ENCODE results near the gene FRK.

Gene FRK

DNA sequence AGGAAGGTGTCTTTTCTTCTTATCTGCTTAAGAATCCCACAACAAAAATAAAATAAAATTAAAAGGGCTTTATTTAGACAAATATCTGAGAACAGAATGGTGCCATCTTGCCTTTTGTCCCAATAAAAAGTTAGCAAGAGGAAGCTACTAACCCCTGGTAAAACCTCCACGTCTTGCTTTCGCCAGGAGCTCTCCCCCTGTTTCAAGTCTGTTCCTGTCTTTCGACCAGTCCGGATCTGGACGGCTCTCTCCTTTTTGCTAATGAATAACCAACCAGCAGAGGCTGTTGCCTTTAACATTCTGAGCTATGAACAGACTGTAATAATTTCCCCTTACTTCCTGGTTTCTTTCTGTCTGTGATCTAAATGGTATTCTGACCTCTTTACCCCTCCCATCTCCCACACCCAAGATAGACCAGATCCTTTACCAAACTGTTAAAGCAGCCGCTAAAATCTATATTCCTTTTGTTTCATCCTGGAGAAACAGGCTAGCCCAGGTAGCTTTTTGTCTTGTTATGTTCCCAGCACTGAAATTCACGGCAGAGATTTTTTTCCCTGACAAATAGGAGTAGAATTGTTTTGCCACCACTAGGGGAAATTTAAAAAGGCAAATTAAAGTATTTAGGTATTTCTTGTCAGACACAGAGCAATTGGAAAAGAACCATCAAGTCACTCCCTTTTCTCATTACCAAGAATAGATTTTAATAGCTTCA lies at the start of gene FRK:
TSS of gene FRK (minus strand) at position 320 of the 712 bp plus-strand sequence. CDS start 580 bp downstream, outside the sequence.
- Histone ChIP-seq H3K4me3 (ENCODE audit: low read depth, low read length) (no peak within 1 kb of the TSS), H3K4me1 (ENCODE audit: control insufficient read depth, insufficient read depth, low read length) (peaks cover 8% of the 10 kb centered on the region; the same call in 1 of the 2 replicates), H3K27me3 (ENCODE audit: control insufficient read depth, insufficient read depth, low read length) (no peaks in the 10 kb centered on the region), H3K9ac (ENCODE audit: low read depth, low read length) (no peak within 1 kb of the TSS), H3K36me3 (ENCODE audit: control insufficient read depth, insufficient read depth, low read length) (no peaks in the 10 kb centered on the region), H3K27ac (ENCODE audit: low read depth, low read length) (no peak within 1 kb of the TSS), H3K9me3 (ENCODE audit: control insufficient read depth, insufficient read depth, low read length) (no peaks in the 10 kb centered on the region)

DNA sequence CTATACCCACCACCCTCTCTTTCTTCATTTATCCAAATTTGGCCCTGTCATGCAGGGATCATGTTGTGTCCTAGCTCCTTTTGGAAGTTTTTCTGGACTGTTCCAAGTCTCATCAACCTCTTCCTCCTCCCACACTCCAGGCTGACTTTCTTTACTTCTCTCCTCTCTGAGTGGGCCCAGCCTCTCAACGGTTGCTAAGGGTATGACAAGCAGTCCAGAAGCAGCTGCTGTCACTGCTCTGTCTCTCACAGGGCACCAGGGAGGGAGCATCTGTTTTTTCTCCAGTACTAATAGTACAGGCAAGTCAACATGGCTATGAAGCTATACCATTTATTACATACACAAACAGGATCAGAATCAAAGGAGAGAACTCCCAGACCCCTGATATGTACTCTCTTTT lies 48.1 kb upstream of the FRK start:
- Histone ChIP-seq H3K4me1 (ENCODE audit: control insufficient read depth, insufficient read depth, low read length) (peaks cover 55% of the 10 kb centered on the region), H3K36me3 (ENCODE audit: control insufficient read depth, insufficient read depth, low read length) (peaks cover 54% of the 10 kb centered on the region)

DNA sequence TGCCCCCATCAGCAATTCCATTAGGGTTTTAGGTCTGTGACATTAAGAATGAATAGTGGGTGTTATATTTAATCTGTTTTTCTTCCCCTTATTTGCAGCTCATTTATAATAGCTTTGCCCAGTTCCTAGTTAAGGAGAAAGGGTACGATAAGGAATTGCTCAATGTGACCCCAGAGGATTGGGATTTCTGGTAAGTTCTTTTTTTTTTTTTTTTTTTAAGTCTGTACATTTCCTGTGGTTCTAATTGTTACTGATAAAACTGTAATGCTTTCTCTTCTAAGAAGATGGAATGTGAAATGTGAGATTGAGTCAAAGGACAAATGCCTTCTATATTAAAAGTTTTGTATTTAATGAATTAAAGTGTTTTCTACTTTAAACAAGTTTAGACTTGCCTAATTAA lies 45.5 kb upstream of the FRK start:
- Histone ChIP-seq H3K9me3 (ENCODE audit: control insufficient read depth, insufficient read depth, low read length) (no peaks in the 10 kb centered on the region), H3K27ac (ENCODE audit: low read depth, low read length) (peak overlapping the region; percentile 95), H3K9ac (ENCODE audit: low read depth, low read length) (0 out of 2 replicates have a peak overlapping the region, but pooled peaks have one; percentile 4), H3K4me3 (ENCODE audit: low read depth, low read length) (0 out of 2 replicates have a peak overlapping the region, but pooled peaks have one; percentile 42), H3K36me3 (ENCODE audit: control insufficient read depth, insufficient read depth, low read length) (peaks cover 40% of the 10 kb centered on the region), H3K27me3 (ENCODE audit: control insufficient read depth, insufficient read depth, low read length) (no peaks in the 10 kb centered on the region), H3K4me1 (ENCODE audit: control insufficient read depth, insufficient read depth, low read length) (peaks cover 67% of the 10 kb centered on the region)

More for the DNA sequence above, 48.1 kb upstream of the FRK start:
- H3K27me3 ChIP-seq (ENCODE audit: control insufficient read depth, insufficient read depth, low read length), result no peaks in the 10 kb centered on the region
- no peak overlapping the region for H3K27ac ChIP-seq (ENCODE audit: low read depth, low read length)
- no peak overlapping the region for H3K9ac ChIP-seq (ENCODE audit: low read depth, low read length)
- no peak overlapping the region for H3K4me3 ChIP-seq (ENCODE audit: low read depth, low read length)
- no peaks in the 10 kb centered on the region for H3K9me3 ChIP-seq (ENCODE audit: control insufficient read depth, insufficient read depth, low read length)

GRCh38 chr6:116105247-116105646 lies 44.6 kb upstream of the FRK start:
- Histone ChIP-seq H3K27ac (ENCODE audit: low read depth, low read length) (no peak overlapping the region), H3K36me3 (ENCODE audit: control insufficient read depth, insufficient read depth, low read length) (peaks cover 31% of the 10 kb centered on the region), H3K9ac (ENCODE audit: low read depth, low read length) (no peak overlapping the region), H3K9me3 (ENCODE audit: control insufficient read depth, insufficient read depth, low read length) (no peaks in the 10 kb centered on the region), H3K4me3 (ENCODE audit: low read depth, low read length) (no peak overlapping the region), H3K4me1 (ENCODE audit: control insufficient read depth, insufficient read depth, low read length) (peaks cover 64% of the 10 kb centered on the region), H3K27me3 (ENCODE audit: control insufficient read depth, insufficient read depth, low read length) (no peaks in the 10 kb centered on the region)

GRCh38 chr6:116104636-116105035 lies 43.9 kb upstream of the FRK start:
- Histone ChIP-seq H3K9me3 (ENCODE audit: control insufficient read depth, insufficient read depth, low read length) (no peaks in the 10 kb centered on the region), H3K4me3 (ENCODE audit: low read depth, low read length) (no peak overlapping the region), H3K27ac (ENCODE audit: low read depth, low read length) (no peak overlapping the region), H3K36me3 (ENCODE audit: control insufficient read depth, insufficient read depth, low read length) (peaks cover 25% of the 10 kb centered on the region), H3K4me1 (ENCODE audit: control insufficient read depth, insufficient read depth, low read length) (peaks cover 64% of the 10 kb centered on the region), H3K9ac (ENCODE audit: low read depth, low read length) (no peak overlapping the region), H3K27me3 (ENCODE audit: control insufficient read depth, insufficient read depth, low read length) (0 out of 2 replicates have a peak, but pooled peaks cover 2% of the 10 kb centered on the region)

DNA sequence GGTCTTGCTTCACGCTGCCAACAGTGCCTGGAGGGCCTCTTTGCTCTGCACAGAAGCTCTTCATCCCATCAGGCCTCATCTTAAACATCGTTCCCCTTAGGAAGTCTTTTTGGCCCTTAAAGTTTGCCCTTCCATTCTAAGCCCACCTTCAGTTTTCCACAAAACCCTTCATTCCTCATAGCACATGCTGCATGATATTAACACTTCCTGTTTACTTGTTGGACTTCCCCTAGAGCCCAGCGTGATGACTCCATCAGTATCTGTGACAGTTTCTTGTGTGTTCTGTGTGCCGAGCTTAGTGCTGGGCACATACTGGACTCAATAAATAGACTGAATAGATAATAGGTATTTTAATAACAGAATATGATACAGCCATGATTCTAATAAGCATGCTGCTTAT lies 42.2 kb upstream of the FRK start:
- Histone ChIP-seq H3K27ac (ENCODE audit: low read depth, low read length) (no peak overlapping the region), H3K4me3 (ENCODE audit: low read depth, low read length) (no peak overlapping the region), H3K9me3 (ENCODE audit: control insufficient read depth, insufficient read depth, low read length) (no peaks in the 10 kb centered on the region), H3K9ac (ENCODE audit: low read depth, low read length) (no peak overlapping the region), H3K4me1 (ENCODE audit: control insufficient read depth, insufficient read depth, low read length) (peaks cover 53% of the 10 kb centered on the region), H3K36me3 (ENCODE audit: control insufficient read depth, insufficient read depth, low read length) (0 out of 2 replicates have a peak, but pooled peaks cover 9% of the 10 kb centered on the region), H3K27me3 (ENCODE audit: control insufficient read depth, insufficient read depth, low read length) (0 out of 2 replicates have a peak, but pooled peaks cover 3% of the 10 kb centered on the region)

DNA sequence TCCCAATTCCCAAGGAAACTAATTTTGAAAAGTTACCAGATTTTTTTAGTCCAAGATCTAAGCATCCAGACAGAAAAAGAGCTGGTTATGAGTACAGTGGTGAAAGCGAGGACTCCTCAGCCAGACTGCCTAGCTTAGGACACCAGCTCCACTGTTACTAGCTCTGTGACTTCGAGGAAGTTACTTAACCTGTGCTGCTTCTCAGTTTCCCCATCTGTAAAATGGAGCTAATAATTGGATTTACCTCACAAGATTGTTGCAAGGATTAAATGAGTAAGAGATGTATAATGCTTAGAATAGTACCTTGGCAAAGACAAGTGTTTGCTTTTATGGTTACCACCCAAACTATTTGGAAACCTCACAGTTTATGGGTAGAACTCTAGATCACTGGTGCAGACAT lies 41.1 kb upstream of the FRK start:
- H3K27ac ChIP-seq (ENCODE audit: low read depth, low read length), result peak overlapping the region; percentile 97
- peaks cover 45% of the 10 kb centered on the region for H3K4me1 ChIP-seq (ENCODE audit: control insufficient read depth, insufficient read depth, low read length)
- 0 out of 2 replicates have a peak, but pooled peaks cover 3% of the 10 kb centered on the region for H3K27me3 ChIP-seq (ENCODE audit: control insufficient read depth, insufficient read depth, low read length)

DNA sequence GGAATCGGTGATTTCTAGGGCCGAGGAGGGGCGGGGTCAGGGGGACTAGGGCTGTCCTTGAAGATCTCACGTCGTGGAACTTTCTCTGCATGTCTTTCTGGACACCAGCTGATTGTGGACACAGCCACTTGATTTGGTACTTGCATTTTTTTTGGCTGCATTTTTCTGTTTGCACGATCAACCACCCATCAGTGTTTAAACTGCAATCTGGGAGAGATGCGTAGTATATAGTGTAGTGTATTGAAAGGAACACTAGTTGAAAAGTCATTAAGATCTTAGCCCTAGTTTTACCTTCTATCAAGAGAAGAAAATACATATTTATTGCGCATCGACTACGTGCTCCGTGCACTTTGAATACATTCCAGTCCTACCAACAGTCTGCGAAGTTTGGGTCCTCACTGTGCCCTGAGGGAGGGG lies 40.6 kb upstream of the FRK start:
- Histone ChIP-seq H3K9ac (ENCODE audit: low read depth, low read length) (peak overlapping the region; percentile 94), H3K27ac (ENCODE audit: low read depth, low read length) (peak overlapping the region; percentile 97), H3K27me3 (ENCODE audit: control insufficient read depth, insufficient read depth, low read length) (0 out of 2 replicates have a peak, but pooled peaks cover 3% of the 10 kb centered on the region), H3K36me3 (ENCODE audit: control insufficient read depth, insufficient read depth, low read length) (0 out of 2 replicates have a peak, but pooled peaks cover 9% of the 10 kb centered on the region), H3K9me3 (ENCODE audit: control insufficient read depth, insufficient read depth, low read length) (peaks cover 5% of the 10 kb centered on the region; the same call in 1 of the 2 replicates), H3K4me1 (ENCODE audit: control insufficient read depth, insufficient read depth, low read length) (peaks cover 41% of the 10 kb centered on the region), H3K4me3 (ENCODE audit: low read depth, low read length) (peak overlapping the region; percentile 79)

More for the DNA sequence above, 41.1 kb upstream of the FRK start:
- H3K36me3 ChIP-seq (ENCODE audit: control insufficient read depth, insufficient read depth, low read length), result 0 out of 2 replicates have a peak, but pooled peaks cover 9% of the 10 kb centered on the region
- peaks cover under 1% of the 10 kb centered on the region; the same call in 1 of the 2 replicates for H3K9me3 ChIP-seq (ENCODE audit: control insufficient read depth, insufficient read depth, low read length)
- H3K4me3 ChIP-seq (ENCODE audit: low read depth, low read length), result peak overlapping the region; percentile 79
- peak overlapping the region; percentile 94; the same call in 1 of the 2 replicates for H3K9ac ChIP-seq (ENCODE audit: low read depth, low read length)

- 0 out of 2 replicates have a peak, but pooled peaks cover 9% of the 10 kb centered on the region for H3K36me3 ChIP-seq (ENCODE audit: control insufficient read depth, insufficient read depth, low read length)
- 0 out of 2 replicates have a peak, but pooled peaks cover 3% of the 10 kb centered on the region for H3K27me3 ChIP-seq (ENCODE audit: control insufficient read depth, insufficient read depth, low read length)
- peak within 1 kb of the TSS; percentile 79 for H3K4me3 ChIP-seq (ENCODE audit: low read depth, low read length)
- H3K9ac ChIP-seq (ENCODE audit: low read depth, low read length), result peak within 1 kb of the TSS; percentile 94
- peaks cover 35% of the 10 kb centered on the region for H3K4me1 ChIP-seq (ENCODE audit: control insufficient read depth, insufficient read depth, low read length)
- peaks cover 11% of the 10 kb centered on the region; the same call in 1 of the 2 replicates for H3K9me3 ChIP-seq (ENCODE audit: control insufficient read depth, insufficient read depth, low read length)
- peak within 1 kb of the TSS; percentile 97 for H3K27ac ChIP-seq (ENCODE audit: low read depth, low read length)
These were observed 40.0 kb upstream of the FRK start, which contains the start of gene NT5DC1 for GRCh38 chr6:116100419-116101301. Gene NT5DC1, plus strand, starts transcription at chr6:116100853. Its CDS starts 78 bp downstream, at chr6:116100931.

GRCh38 chr6:116099036-116099435 lies 38.3 kb upstream of the FRK start:
- Histone ChIP-seq H3K9me3 (ENCODE audit: control insufficient read depth, insufficient read depth, low read length) (peaks cover 13% of the 10 kb centered on the region; the same call in 1 of the 2 replicates), H3K27ac (ENCODE audit: low read depth, low read length) (no peak overlapping the region), H3K9ac (ENCODE audit: low read depth, low read length) (no peak overlapping the region), H3K4me3 (ENCODE audit: low read depth, low read length) (no peak overlapping the region), H3K27me3 (ENCODE audit: control insufficient read depth, insufficient read depth, low read length) (0 out of 2 replicates have a peak, but pooled peaks cover 3% of the 10 kb centered on the region), H3K4me1 (ENCODE audit: control insufficient read depth, insufficient read depth, low read length) (peaks cover 20% of the 10 kb centered on the region), H3K36me3 (ENCODE audit: control insufficient read depth, insufficient read depth, low read length) (0 out of 2 replicates have a peak, but pooled peaks cover 9% of the 10 kb centered on the region)

Data from HUES48 (cell line).